ENCODE results near the gene TRAPPC8. TPM values are rescaled to one million over a fixed set of nuclear protein-coding genes. Genes with fewer than 3 reads are reported as not detected.
"Not testable (repeated sequence)": the region's sequence is repeated elsewhere in the genome, so short reads cannot be mapped to it uniquely, and the experiment has no call there.

The TRAPPC8 gene
- polyA plus RNA-seq, 5 donors = 39.5 to 57.0 (median 52.4) TPM

DNA sequence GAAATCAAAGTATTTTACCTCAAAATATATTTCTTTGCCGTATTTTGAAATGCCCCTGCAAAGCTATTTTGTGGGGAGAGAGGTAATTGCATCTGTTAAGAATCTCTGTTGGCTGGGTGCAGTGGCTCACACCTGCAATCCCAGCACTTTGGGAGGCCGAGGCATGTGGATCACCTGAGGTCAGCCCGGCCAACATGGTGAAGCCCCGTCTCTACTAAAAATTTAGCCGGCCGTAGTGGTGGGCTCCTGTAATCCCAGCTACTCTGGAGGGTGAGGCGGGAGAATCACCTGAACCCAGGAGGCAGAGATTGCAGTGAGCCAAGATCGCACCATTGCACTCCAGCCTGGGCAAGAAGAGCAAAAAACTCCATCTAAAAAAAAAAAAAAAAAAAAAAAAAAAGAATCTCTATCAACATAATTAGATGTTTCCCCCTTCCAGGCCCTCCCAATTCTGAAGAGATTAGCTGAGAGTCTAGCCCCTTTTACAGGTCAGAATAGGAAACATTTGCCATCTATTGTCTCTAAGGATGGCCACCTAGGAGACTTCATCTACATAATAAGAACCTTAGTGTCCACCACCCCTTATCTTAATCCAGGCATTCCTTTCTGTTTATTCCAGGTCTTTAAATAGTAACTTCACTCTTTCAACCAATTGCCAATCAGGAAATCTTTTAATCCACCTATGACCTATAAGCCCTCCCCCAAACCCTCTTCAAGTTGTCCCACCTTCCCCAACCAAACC lies 3.5 kb upstream of the TRAPPC8 start:
- no peak for DNase-seq

DNA sequence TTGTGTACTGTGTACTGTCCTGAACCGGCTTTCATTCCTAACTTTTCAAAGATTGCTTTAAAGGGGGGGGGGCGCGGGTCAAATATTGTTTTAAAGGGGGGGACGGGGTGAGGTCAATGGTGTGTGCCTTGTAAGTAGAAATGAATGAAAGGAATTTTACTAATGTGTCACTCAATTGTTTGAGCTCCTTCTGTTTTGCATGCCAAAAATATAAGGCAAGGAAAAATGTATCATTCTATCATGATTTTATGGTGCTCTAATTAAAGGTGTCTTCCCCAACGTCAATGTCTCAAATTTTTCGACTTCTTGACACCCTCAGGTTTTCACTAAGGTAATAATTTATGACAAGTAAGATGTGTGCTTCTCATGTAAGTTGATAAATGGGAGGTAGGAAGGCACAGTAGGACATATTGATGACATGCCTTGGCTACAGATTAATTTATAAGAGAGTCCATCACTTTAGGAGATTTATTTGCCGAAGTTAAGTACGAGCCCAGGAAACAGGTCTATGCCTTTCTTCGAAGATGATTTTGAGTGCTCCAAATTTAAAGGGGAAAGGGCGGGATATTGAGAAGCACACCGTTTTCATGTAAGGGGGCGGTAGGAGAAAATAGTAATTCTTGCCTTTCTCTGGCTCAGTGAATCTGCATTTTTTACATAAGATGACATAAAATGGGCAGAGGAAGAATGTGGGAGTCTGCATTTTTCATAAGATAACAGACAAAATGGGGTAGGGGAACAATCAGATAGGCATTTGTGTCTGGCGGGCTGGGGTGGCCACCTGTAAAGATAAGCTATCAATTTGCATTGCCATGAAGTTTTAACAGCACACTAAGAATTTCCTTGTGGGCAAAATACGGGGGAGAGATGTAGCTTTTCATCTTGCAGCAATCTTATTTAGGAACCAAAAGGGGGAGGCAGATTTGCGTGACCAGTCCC lies 1.2 kb upstream of the TRAPPC8 start:
- no peak for DNase-seq

GRCh38 chr18:31942291-31942998 lies 483 bp downstream of the TRAPPC8 start:
- DNase-seq = peak in 1 of 2 donors; percentile 29

DNA sequence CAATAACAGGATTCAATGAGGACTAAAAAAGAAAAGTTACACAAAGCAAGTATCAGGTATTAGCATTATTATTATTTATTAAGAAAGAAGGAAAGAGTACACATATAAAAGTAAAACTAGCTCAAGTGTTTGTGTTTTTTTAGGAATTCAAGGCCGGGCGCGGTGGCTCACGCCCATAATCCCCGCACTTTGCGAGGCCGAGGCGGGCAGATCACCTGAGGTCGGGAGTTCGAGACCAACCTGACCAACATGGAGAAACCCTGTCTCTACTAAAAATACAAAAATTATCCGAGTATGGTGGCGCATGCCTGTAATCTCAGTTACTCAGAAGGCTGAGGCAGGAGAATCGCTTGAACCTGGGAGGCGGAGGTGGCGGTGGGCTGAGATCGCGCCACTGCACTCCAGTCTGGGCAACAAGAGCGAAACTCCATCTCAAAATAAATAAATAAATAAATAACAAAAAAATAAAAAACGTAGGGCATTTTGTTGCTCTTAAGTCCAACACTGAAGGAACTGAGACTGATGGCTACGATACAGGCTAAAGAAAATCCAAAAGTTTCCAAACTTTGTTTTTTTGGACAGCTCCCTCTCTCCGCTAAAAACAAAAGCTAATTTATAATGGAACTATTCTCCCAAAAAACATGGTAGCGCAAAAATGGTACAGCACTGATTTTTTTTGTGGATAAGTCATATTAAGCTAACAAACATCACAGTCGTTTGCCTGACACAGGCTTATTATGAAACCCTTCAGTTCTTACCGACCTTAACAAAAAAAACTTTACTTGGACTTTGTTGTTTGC lies 1.7 kb downstream of the TRAPPC8 start:
- no peak for DNase-seq

GRCh38 chr18:31934773-31935172 lies 8.2 kb downstream of the TRAPPC8 start:
- not testable (repeated sequence) for DNase-seq

DNA sequence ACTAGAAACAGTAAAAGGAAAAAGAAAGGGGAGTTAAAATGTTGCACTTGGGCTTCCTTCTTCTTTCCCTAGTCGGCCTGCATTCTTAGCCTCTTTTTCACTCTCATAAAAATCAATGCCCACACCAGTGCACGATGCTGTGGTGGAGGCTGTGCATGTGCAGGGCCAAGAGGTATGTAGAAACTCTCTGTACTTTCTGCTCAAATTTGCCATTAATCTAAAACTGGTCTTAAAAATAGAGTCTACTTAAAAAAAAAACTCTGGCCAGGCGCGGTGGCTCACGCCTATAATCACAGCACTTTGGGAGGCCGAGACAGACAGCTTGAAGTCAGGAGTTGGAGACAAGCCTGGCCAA lies 11.1 kb downstream of the TRAPPC8 start:
- DNase-seq = no peak

- no peak for DNase-seq
Observed at GRCh38 chr18:31931163-31931885, 11.6 kb downstream of the TRAPPC8 start.

GRCh38 chr18:31929273-31929672 lies 13.7 kb downstream of the TRAPPC8 start:
- DNase-seq = no peak

DNA sequence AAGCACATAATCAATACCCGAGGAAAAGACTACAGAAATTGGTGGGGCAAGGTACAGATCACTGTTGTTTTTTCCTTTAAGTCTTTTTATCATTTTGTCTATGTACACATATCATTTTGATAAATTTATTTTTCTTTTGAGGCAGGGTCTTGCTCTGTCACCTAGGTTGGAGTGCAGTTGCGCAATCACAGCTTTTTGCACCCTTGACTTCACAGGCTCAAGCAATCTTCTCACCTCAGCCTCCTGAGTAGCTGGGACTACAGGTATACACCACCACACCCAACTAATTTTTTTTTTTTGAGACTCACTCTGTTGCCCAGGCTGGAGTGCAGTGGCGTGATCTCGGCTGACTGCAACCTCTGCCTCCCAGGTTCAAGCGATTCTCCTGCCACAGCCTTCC lies 15.9 kb downstream of the TRAPPC8 start:
- DNase-seq = not testable (repeated sequence)

- no peak for DNase-seq
Observed at GRCh38 chr18:31920277-31920676, 22.7 kb downstream of the TRAPPC8 start.

- DNase-seq = not testable (repeated sequence)
Observed at GRCh38 chr18:31919366-31919765, 23.6 kb downstream of the TRAPPC8 start.

- no peak for DNase-seq
Observed at GRCh38 chr18:31918733-31919132, 24.2 kb downstream of the TRAPPC8 start.

- DNase-seq = no peak
Observed at GRCh38 chr18:31901063-31901462, 41.9 kb downstream of the TRAPPC8 start.

GRCh38 chr18:31899771-31900170 lies 43.2 kb downstream of the TRAPPC8 start:
- not testable (repeated sequence) for DNase-seq

DNA sequence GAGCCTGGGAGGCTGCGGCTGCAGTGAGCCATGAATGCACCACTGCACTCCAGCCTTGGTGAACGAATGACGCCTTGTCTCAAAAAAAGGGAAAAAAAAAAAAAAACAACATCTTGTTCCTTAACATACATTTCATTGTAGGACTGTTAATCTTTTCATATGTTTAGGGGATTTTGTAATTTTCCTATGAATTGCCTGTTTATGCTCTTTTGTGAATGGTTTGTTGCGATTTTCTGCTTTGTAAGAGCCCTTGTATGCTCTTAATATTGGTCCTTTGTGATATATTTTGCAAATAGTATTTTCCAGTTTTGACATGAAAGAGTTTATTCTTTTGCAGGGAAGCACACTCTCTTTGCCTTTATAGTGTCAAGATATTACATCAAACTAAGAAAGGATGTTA lies 50.0 kb downstream of the TRAPPC8 start:
- no peak for DNase-seq

GRCh38 chr18:31891566-31891965 lies 51.4 kb downstream of the TRAPPC8 start:
- no peak for DNase-seq

DNA sequence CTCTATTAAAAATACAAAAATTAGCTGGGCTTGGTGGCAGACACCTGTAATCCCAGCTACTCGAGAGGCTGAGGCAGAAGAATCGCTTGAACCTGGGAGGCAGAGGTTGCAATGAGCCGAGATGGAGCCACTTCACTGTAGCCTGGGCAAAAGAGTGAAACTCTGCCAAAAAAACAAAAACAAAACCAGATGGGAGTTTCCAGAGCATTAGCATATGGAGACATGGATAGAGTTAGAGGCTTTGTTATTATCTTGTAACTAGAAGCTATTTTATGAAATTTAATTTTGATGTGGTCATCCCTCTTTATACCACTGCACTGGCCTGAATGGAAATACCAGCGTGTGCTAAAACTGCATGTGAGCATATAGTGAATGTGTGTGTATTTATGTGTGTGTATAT lies 58.9 kb downstream of the TRAPPC8 start:
- no peak for DNase-seq

DNA sequence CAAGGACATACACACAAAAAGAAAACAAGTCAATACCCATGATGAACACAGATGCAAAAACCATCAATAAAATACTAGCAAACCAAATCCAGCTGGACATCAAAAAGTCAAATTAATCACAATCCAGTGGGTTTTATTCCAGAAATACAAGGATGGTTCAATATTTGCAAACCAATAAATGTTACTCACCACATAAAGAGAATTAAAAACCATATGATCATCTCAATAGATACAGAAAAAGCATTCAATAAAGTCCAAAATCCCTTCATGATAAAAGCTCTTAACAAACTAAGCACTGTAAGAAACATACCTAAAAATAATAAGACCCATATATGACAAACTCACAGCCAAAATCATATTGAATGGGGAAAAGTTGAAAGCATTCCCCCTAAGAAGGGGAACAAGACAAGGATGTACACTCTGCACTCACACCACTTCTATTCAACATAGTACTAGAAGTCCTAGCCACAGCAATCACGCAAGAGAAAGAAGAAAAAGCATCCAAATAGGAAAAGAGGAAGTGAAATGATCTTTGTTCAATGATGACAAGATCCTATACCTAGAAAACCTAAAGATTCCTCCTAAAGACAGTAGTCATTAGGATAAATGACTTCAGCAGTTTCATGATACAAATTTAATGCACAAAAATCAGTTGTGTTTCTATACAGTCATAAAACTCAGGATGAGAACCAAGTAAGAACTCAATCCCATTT lies 62.6 kb downstream of the TRAPPC8 start:
- no peak for DNase-seq

DNA sequence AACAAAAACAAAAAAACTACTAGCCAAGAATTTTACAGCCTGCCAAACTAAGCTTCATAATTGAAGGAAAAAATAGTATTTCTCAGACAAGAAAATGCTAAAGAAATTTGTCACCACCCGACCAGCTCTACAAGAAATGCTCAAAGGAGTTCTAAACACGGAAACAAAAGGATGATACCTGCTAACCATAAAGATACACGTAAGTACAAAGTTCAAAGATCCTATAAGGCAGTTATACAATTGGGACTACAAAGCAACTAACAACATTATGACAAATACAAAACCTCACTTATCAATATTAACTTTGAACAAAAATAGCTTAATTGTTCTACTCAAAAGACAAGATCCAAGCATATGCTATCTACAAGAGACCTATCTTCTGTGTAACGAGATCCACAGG lies 64.6 kb downstream of the TRAPPC8 start:
- DNase-seq = no peak

GRCh38 chr18:31877900-31878299 lies 65.0 kb downstream of the TRAPPC8 start:
- DNase-seq = no peak

Measured in right lung (tissue), 5 donors.